Erythroblast (primary cell): ENCODE results near the gene GRIP2.

Source experiments
- GATA1 ChIP-seq: IDR thresholded peaks from 2 replicates; pipeline ENCODE4 v1.6.1; 2011; ENCODE audit warnings: low read depth, mild to moderate bottlenecking, control low read depth, low read length, moderate library complexity
- POLR2A ChIP-seq: IDR thresholded peaks from 2 replicates; pipeline ENCODE4 v1.6.1; 2011; ENCODE audit warnings: mild to moderate bottlenecking, low read length

GRCh38 chr3:14570864-14571263 lies 30.7 kb upstream of the GRIP2 start:
- TF ChIP-seq POLR2A (no peak), GATA1 (no peak)
